HEK293 (cell line): ENCODE results near the gene MPHOSPH9.

Source experiments
- CTCF ChIA-PET: fragments of 350-600 bp; formaldehyde crosslinking; extraction: SDS; loops from one replicate; lab custom pipeline; 2021; ENCODE audit warnings: antibody characterized with exemption; lab: Yijun Ruan, JAX
- POLR2A ChIA-PET: fragments of 300-600 bp; formaldehyde crosslinking; extraction: SDS; loops from one replicate; lab custom pipeline; 2020; ENCODE audit warnings: antibody characterized with exemption, inconsistent platforms; lab: Yijun Ruan, JAX
- H3K27ac ChIP-seq: fragments of 200-500 bp; sonication (Bioruptor generic); 2 replicates; pipeline ENCODE4 v1.5.1; 2014; ENCODE audit warnings: low read depth, low read length, control low read depth, inconsistent platforms; ENCODE audit errors: extremely low read depth
- H3K36me3 ChIP-seq, 2 experiments: fragments of 200-500 bp in 1 of 2; sonication (Bioruptor generic) in 1 of 2; 1 replicate in 1 of 2; 2 replicates in 1 of 2; pipeline ENCODE4 v1.5.1; 2014 to 2017; ENCODE audit warnings: inconsistent platforms in 2 of 2, low read length in 2 of 2; ENCODE audit not compliant: control insufficient read depth in 2 of 2, insufficient read depth in 1 of 2
- H3K4me1 ChIP-seq: fragments of 200-500 bp; sonication (Bioruptor generic); 2 replicates; pipeline ENCODE4 v1.5.1; 2014; ENCODE audit warnings: mild to moderate bottlenecking, low read length, inconsistent platforms; ENCODE audit not compliant: control insufficient read depth, insufficient read depth
- H3K4me3 ChIP-seq: 2 replicates; pipeline ENCODE4 v1.5.1; 2011; ENCODE audit warnings: low read depth, mild to moderate bottlenecking, control low read depth, low read length, moderate library complexity
- H3K9me3 ChIP-seq: fragments of 200-500 bp; sonication (Bioruptor generic); 2 replicates; pipeline ENCODE4 v1.5.1; 2014; ENCODE audit warnings: low read depth, low read length, inconsistent platforms; ENCODE audit not compliant: control insufficient read depth, insufficient read depth
- SP2 ChIP-seq: fragments of 450-650 bp; formaldehyde crosslinking; IDR thresholded peaks from 2 replicates; pipeline ENCODE4 v1.5.1; 2016; ENCODE audit warnings: missing biosample characterization, missing genetic modification characterization
- SP7 ChIP-seq: fragments of 450-650 bp; formaldehyde crosslinking; IDR thresholded peaks from 2 replicates; pipeline ENCODE4 v1.5.1; 2016; ENCODE audit warnings: missing biosample characterization, missing genetic modification characterization
- ZFP3 ChIP-seq: fragments of 450-650 bp; formaldehyde crosslinking; IDR thresholded peaks from 2 replicates; pipeline ENCODE4 v1.5.1; 2016; ENCODE audit warnings: low read depth, missing biosample characterization, missing genetic modification characterization
- ZNF132 ChIP-seq: fragments of 450-650 bp; formaldehyde crosslinking; IDR thresholded peaks from 2 replicates; pipeline ENCODE4 v1.5.1; 2017; ENCODE audit warnings: missing biosample characterization, missing genetic modification characterization, borderline replicate concordance
- ZNF510 ChIP-seq: fragments of 450-650 bp; formaldehyde crosslinking; IDR thresholded peaks from 2 replicates; pipeline ENCODE4 v1.5.1; 2018; ENCODE audit warnings: mild to moderate bottlenecking, missing genetic modification characterization, missing biosample characterization; ENCODE audit not compliant: insufficient replicate concordance
- ZNF555 ChIP-seq: fragments of 450-650 bp; formaldehyde crosslinking; conservative IDR thresholded peaks from 2 replicates; pipeline ENCODE4 v1.5.1; 2017; ENCODE audit warnings: missing biosample characterization, mild to moderate bottlenecking, missing genetic modification characterization, inconsistent platforms
- ZNF660 ChIP-seq: fragments of 450-650 bp; IDR thresholded peaks from 2 replicates; pipeline ENCODE4 v1.5.1; 2018; ENCODE audit warnings: missing biosample characterization, mild to moderate bottlenecking, missing genetic modification characterization
- ZNF791 ChIP-seq: fragments of 450-650 bp; formaldehyde crosslinking; IDR thresholded peaks from 2 replicates; pipeline ENCODE4 v1.5.1; 2016; ENCODE audit warnings: missing biosample characterization, missing genetic modification characterization
- TF ChIP-seq, protein P1 (sequence below): fragments of 450-650 bp; formaldehyde crosslinking; IDR thresholded peaks from 2 replicates; pipeline ENCODE4 v1.5.1; 2016; ENCODE audit warnings: missing biosample characterization, missing genetic modification characterization
- TF ChIP-seq, protein P2 (sequence below): fragments of 450-650 bp; formaldehyde crosslinking; IDR thresholded peaks from 2 replicates; pipeline ENCODE4 v1.5.1; 2016; ENCODE audit warnings: missing biosample characterization, missing genetic modification characterization
- TF ChIP-seq, protein P3 (sequence below): fragments of 450-650 bp; formaldehyde crosslinking; IDR thresholded peaks from 2 replicates; pipeline ENCODE4 v1.5.1; 2016; ENCODE audit warnings: missing biosample characterization, missing genetic modification characterization
- TF ChIP-seq, protein P4 (sequence below): fragments of 450-650 bp; formaldehyde crosslinking; IDR thresholded peaks from 2 replicates; pipeline ENCODE4 v1.5.1; 2016; ENCODE audit warnings: missing biosample characterization, missing genetic modification characterization, low read depth
- TF ChIP-seq, protein P5 (sequence below): fragments of 450-650 bp; formaldehyde crosslinking; IDR thresholded peaks from 2 replicates; pipeline ENCODE4 v1.5.1; 2017; ENCODE audit warnings: missing biosample characterization, mild to moderate bottlenecking, missing genetic modification characterization, moderate library complexity
- TF ChIP-seq, protein P6 (sequence below): fragments of 450-650 bp; formaldehyde crosslinking; IDR thresholded peaks from 2 replicates; pipeline ENCODE4 v1.5.1; 2016; ENCODE audit warnings: missing biosample characterization, missing genetic modification characterization
- TF ChIP-seq, protein P7 (sequence below): fragments of 450-650 bp; formaldehyde crosslinking; IDR thresholded peaks from 2 replicates; pipeline ENCODE4 v1.5.1; 2016; ENCODE audit warnings: missing biosample characterization, missing genetic modification characterization
- TF ChIP-seq, protein P8 (sequence below): fragments of 450-650 bp; formaldehyde crosslinking; IDR thresholded peaks from 2 replicates; pipeline ENCODE4; 2016; ENCODE audit warnings: missing biosample characterization, missing genetic modification characterization
- TF ChIP-seq, protein P9 (sequence below): fragments of 450-650 bp; formaldehyde crosslinking; IDR thresholded peaks from 2 replicates; pipeline ENCODE4 v1.5.1; 2016; ENCODE audit warnings: missing biosample characterization, missing genetic modification characterization

MPHOSPH9 gene

DNA sequence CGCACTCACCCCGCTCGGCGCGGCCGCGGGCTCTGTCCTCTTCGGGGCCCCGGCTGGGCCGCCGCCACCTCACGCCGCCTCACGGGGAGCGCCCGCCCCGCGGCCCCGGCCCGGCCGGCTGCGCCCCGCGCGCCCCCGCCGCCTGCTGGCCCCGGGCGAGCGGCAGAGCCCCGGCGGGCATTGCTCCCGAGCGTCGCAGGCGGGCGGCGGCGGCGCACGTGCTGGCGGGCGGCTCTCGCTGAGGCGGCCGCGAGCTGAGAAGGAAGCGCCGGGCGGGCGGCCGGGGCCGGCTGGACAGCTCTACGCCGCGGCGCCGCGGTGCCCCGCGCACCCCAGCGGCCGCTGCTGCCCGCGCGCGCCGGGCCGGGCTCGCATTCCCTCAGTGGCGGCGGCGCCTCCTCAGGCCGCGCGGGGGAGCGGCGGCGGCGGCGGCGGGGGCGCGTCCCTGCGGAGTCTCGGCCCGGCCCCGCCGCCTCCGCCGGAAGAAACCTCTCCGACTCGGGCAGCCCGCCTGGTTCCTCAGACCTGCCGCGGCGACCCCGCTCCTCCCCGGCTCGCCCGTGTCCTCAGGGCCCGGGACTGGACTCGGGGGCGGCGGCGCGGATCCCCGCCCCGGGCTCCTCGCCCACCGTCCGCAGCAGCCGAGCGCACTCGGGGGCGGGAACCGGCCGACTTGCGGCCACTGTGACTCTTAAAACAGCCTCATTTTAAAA, 82.0 kb downstream of the MPHOSPH9 start, which contains the start of gene PITPNM2 (continued):
- TF ChIP-seq, protein P1, sequence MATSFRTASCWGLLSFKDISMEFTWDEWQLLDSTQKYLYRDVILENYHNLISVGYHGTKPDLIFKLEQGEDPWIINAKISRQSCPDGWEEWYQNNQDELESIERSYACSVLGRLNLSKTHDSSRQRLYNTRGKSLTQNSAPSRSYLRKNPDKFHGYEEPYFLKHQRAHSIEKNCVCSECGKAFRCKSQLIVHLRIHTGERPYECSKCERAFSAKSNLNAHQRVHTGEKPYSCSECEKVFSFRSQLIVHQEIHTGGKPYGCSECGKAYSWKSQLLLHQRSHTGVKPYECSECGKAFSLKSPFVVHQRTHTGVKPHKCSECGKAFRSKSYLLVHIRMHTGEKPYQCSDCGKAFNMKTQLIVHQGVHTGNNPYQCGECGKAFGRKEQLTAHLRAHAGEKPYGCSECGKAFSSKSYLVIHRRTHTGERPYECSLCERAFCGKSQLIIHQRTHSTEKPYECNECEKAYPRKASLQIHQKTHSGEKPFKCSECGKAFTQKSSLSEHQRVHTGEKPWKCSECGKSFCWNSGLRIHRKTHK (tag by site-specific recombination), result no peak
- TF ChIP-seq SP7 (tag by site-specific recombination) (no peak), ZNF660 (no peak), ZNF510 (tag by site-specific recombination) (no peak), ZFP3 (tag by site-specific recombination) (no peak)
- TF ChIP-seq, protein P2, sequence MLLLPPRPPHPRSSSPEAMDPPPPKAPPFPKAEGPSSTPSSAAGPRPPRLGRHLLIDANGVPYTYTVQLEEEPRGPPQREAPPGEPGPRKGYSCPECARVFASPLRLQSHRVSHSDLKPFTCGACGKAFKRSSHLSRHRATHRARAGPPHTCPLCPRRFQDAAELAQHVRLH (tag by site-specific recombination), result no peak
- TF ChIP-seq, protein P3, sequence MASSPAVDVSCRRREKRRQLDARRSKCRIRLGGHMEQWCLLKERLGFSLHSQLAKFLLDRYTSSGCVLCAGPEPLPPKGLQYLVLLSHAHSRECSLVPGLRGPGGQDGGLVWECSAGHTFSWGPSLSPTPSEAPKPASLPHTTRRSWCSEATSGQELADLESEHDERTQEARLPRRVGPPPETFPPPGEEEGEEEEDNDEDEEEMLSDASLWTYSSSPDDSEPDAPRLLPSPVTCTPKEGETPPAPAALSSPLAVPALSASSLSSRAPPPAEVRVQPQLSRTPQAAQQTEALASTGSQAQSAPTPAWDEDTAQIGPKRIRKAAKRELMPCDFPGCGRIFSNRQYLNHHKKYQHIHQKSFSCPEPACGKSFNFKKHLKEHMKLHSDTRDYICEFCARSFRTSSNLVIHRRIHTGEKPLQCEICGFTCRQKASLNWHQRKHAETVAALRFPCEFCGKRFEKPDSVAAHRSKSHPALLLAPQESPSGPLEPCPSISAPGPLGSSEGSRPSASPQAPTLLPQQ, result no peak
- TF ChIP-seq, protein P4, sequence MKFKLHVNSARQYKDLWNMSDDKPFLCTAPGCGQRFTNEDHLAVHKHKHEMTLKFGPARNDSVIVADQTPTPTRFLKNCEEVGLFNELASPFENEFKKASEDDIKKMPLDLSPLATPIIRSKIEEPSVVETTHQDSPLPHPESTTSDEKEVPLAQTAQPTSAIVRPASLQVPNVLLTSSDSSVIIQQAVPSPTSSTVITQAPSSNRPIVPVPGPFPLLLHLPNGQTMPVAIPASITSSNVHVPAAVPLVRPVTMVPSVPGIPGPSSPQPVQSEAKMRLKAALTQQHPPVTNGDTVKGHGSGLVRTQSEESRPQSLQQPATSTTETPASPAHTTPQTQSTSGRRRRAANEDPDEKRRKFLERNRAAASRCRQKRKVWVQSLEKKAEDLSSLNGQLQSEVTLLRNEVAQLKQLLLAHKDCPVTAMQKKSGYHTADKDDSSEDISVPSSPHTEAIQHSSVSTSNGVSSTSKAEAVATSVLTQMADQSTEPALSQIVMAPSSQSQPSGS (tag by site-specific recombination), result no peak
- TF ChIP-seq, protein P5, sequence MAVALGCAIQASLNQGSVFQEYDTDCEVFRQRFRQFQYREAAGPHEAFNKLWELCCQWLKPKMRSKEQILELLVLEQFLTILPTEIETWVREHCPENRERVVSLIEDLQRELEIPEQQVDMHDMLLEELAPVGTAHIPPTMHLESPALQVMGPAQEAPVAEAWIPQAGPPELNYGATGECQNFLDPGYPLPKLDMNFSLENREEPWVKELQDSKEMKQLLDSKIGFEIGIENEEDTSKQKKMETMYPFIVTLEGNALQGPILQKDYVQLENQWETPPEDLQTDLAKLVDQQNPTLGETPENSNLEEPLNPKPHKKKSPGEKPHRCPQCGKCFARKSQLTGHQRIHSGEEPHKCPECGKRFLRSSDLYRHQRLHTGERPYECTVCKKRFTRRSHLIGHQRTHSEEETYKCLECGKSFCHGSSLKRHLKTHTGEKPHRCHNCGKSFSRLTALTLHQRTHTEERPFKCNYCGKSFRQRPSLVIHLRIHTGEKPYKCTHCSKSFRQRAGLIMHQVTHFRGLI (tag by site-specific recombination), result no peak
- TF ChIP-seq, all 188 proteins: peak for 8

DNA sequence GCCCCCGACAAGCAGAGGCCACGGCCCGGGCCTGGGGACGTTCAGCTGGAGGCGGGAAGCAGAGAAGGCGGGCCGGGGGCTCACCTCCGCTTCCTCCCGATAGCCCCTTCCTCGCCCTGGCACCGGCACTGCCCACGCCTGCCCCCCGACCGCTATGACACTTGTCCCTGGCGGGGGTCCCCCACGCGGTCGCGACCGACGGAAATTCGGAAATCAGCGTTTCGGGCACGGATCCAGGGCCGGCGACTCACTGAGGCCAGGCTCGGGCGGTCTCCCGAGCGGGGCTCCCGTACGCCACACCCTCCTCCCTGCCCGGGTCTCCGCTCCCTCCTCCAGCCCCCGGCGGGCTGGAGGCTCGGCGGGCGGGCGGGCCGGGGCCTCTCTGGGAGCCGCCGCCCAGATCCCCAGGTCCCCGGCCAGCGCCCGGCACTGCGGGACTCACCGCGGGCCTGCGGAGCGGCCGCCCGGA, 82.6 kb downstream of the MPHOSPH9 start:
- POLR2A ChIA-PET, result interaction anchor here (0.8 kb wide), 1 partner anchor 82 kb away, joined by 3 read pairs; no protein-coding TSS in a partner anchor
- TF ChIP-seq, protein P5 (tag by site-specific recombination), result no peak
- no peak for TF ChIP-seq ZNF791 (tag by site-specific recombination)
- no peak for TF ChIP-seq ZNF132
- TF ChIP-seq, protein P6, sequence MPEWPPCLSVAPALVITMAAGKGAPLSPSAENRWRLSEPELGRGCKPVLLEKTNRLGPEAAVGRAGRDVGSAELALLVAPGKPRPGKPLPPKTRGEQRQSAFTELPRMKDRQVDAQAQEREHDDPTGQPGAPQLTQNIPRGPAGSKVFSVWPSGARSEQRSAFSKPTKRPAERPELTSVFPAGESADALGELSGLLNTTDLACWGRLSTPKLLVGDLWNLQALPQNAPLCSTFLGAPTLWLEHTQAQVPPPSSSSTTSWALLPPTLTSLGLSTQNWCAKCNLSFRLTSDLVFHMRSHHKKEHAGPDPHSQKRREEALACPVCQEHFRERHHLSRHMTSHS (tag by site-specific recombination), result no peak
- peak; percentile 54 for TF ChIP-seq SP2
- peak; percentile 14; the same call in 1 of the 2 replicates for TF ChIP-seq SP7 (tag by site-specific recombination)
- TF ChIP-seq, protein P7, sequence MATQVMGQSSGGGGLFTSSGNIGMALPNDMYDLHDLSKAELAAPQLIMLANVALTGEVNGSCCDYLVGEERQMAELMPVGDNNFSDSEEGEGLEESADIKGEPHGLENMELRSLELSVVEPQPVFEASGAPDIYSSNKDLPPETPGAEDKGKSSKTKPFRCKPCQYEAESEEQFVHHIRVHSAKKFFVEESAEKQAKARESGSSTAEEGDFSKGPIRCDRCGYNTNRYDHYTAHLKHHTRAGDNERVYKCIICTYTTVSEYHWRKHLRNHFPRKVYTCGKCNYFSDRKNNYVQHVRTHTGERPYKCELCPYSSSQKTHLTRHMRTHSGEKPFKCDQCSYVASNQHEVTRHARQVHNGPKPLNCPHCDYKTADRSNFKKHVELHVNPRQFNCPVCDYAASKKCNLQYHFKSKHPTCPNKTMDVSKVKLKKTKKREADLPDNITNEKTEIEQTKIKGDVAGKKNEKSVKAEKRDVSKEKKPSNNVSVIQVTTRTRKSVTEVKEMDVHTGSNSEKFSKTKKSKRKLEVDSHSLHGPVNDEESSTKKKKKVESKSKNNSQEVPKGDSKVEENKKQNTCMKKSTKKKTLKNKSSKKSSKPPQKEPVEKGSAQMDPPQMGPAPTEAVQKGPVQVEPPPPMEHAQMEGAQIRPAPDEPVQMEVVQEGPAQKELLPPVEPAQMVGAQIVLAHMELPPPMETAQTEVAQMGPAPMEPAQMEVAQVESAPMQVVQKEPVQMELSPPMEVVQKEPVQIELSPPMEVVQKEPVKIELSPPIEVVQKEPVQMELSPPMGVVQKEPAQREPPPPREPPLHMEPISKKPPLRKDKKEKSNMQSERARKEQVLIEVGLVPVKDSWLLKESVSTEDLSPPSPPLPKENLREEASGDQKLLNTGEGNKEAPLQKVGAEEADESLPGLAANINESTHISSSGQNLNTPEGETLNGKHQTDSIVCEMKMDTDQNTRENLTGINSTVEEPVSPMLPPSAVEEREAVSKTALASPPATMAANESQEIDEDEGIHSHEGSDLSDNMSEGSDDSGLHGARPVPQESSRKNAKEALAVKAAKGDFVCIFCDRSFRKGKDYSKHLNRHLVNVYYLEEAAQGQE (tag by site-specific recombination), result no peak
- TF ChIP-seq ZNF555 (tag by site-specific recombination), result no peak
- TF ChIP-seq, protein P8, sequence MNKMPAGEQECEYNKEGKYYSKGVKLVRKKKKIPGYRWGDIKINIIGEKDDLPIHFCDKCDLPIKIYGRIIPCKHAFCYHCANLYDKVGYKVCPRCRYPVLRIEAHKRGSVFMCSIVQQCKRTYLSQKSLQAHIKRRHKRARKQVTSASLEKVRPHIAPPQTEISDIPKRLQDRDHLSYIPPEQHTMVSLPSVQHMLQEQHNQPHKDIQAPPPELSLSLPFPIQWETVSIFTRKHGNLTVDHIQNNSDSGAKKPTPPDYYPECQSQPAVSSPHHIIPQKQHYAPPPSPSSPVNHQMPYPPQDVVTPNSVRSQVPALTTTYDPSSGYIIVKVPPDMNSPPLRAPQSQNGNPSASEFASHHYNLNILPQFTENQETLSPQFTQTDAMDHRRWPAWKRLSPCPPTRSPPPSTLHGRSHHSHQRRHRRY (tag by site-specific recombination), result no peak
- TF ChIP-seq, protein P9, sequence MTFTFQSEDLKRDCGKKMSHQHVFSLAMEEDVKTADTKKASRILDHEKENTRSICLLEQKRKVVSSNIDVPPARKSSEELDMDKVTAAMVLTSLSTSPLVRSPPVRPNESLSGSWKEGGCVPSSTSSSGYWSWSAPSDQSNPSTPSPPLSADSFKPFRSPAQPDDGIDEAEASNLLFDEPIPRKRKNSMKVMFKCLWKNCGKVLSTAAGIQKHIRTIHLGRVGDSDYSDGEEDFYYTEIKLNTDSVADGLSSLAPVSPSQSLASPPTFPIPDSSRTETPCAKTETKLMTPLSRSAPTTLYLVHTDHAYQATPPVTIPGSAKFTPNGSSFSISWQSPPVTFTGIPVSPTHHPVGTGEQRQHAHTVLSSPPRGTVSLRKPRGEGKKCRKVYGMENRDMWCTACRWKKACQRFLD (tag by site-specific recombination), result no peak

More for the DNA sequence above, 82.6 kb downstream of the MPHOSPH9 start:
- CTCF ChIA-PET, result interaction anchor here (0.6 kb wide), 2 partner anchors 104 to 148 kb away, joined by 3 read pairs; no protein-coding TSS in a partner anchor
- peaks cover 7% of the 10 kb centered on the region; the same call in 1 of the 2 replicates for H3K4me1 ChIP-seq
- H3K9me3 ChIP-seq, result no peaks in the 10 kb centered on the region
- H3K4me3 ChIP-seq, result peak overlapping the region; percentile 60
- H3K27ac ChIP-seq, result peak overlapping the region; percentile 56; the same call in 1 of the 2 replicates
- H3K36me3 ChIP-seq, result peaks cover 6 to 10% of the 10 kb centered on the region in 2 experiments
